Gastrocnemius medialis (tissue), 4 donors: Measurements from ENCODE around the gene CD34. TPM values are rescaled to one million over a fixed set of nuclear protein-coding genes. Genes with fewer than 3 reads are reported as not detected.

ENCODE experiments used
- ATAC-seq, 2 donors: fragments of 150-250 bp; one replicate each; pipeline ENCODE4 v1.9.1; 2016
- DNase-seq, 2 donors: peaks; one replicate each; pipeline ENCODE4 v3.0.0-alpha.2; 2019
- H3K27ac ChIP-seq, 4 donors: fragments of 200-600 bp; sonication (generic); 1 replicate in 1 of 4; 2 replicates in 3 of 4; pipeline ENCODE4 v1.5.1; 2016 to 2018; ENCODE audit warnings: mild to moderate bottlenecking in 2 of 4, moderate library complexity in 1 of 4
- H3K27me3 ChIP-seq, 3 donors: fragments of 200-600 bp; sonication (generic) in 2 of 3; 1 replicate in 1 of 3; 2 replicates in 2 of 3; pipeline versions ENCODE4 v1.5.1 to v1.6.0; 2016 to 2019; ENCODE audit warnings: mild to moderate bottlenecking in 1 of 3, moderate library complexity in 1 of 3
- H3K36me3 ChIP-seq, 2 donors: fragments of 200-600 bp; sonication (generic) in 1 of 2; one replicate each; pipeline ENCODE4 v1.5.1; 2017 to 2018
- H3K4me1 ChIP-seq, 2 donors: fragments of 200-600 bp; sonication (generic) in 1 of 2; one replicate each; pipeline ENCODE4 v1.5.1; 2016 to 2017; ENCODE audit warnings: mild to moderate bottlenecking in 2 of 2
- H3K4me3 ChIP-seq, 4 donors: fragments of 200-600 bp; sonication (generic) in 3 of 4; 1 replicate in 1 of 4; 2 replicates in 3 of 4; pipeline ENCODE4 v1.5.1; 2016 to 2019; ENCODE audit warnings: mild to moderate bottlenecking in 2 of 4
- H3K9me3 ChIP-seq, 3 donors: fragments of 200-600 bp; sonication (generic) in 2 of 3; 1 replicate in 1 of 3; 2 replicates in 2 of 3; pipeline ENCODE4 v1.5.1; 2016 to 2019
- POLR2A ChIP-seq, 2 donors: fragments of 450-650 bp; IDR thresholded peaks; one replicate each; pipeline ENCODE4 v1.6.1; 2017; ENCODE audit warnings: antibody characterized with exemption in 2 of 2, mild to moderate bottlenecking in 2 of 2, moderate library complexity in 2 of 2
- in situ Hi-C, 4 donors: fragments of 200-750 bp; cut with MboI; loops; one replicate each; pipeline versions ENCODE4 v1.15.0 to v1.8.0; 2017; ENCODE audit warnings: low sequenced_read_pairs in 4 of 4
- intact Hi-C: fragments of 100-400 bp; cut with DNase I; formaldehyde crosslinking; loops from one replicate; pipeline ENCODE4 v1.15.1; 2023; ENCODE audit warnings: low total_unique reads
- total RNA-seq, 4 donors: library from RNA; depleted of rRNA; stranded (reverse); fragments of >200 nt; gene quantifications; one replicate each; pipeline versions ENCODE4 v1.1.0 to v1.2.3, GENCODE V29; 2016
- TF ChIP-seq, protein P1 (sequence below), 5 experiments: fragments of 450-650 bp in 3 of 5; fragments of 200-600 bp in 2 of 5; sonication (generic) in 2 of 5; IDR thresholded peaks in 4 of 5; conservative IDR thresholded peaks in 1 of 5; 1 replicate in 4 of 5; 2 replicates in 1 of 5; pipeline ENCODE4 v1.5.1; 2016 to 2019; ENCODE audit warnings: antibody characterized with exemption in 5 of 5, mild to moderate bottlenecking in 3 of 5, moderate library complexity in 3 of 5

CD34 gene
- total RNA-seq, 4 donors from 2014 or later = 13.6 to 31.7 (median 20.7) TPM

GRCh38 chr1:207908107-207908734 lies 2.7 kb downstream of the CD34 start:
- in situ Hi-C loops (loop anchor here in 2 of 4 donors (10.0 kb wide), 1 partner anchor 47 kb away; no protein-coding TSS in a partner anchor), intact Hi-C loops (no loop called here)
- no peak for TF ChIP-seq POLR2A (IDR thresholded peaks at IDR 0.05)
- TF ChIP-seq, protein P1, sequence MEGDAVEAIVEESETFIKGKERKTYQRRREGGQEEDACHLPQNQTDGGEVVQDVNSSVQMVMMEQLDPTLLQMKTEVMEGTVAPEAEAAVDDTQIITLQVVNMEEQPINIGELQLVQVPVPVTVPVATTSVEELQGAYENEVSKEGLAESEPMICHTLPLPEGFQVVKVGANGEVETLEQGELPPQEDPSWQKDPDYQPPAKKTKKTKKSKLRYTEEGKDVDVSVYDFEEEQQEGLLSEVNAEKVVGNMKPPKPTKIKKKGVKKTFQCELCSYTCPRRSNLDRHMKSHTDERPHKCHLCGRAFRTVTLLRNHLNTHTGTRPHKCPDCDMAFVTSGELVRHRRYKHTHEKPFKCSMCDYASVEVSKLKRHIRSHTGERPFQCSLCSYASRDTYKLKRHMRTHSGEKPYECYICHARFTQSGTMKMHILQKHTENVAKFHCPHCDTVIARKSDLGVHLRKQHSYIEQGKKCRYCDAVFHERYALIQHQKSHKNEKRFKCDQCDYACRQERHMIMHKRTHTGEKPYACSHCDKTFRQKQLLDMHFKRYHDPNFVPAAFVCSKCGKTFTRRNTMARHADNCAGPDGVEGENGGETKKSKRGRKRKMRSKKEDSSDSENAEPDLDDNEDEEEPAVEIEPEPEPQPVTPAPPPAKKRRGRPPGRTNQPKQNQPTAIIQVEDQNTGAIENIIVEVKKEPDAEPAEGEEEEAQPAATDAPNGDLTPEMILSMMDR (IDR thresholded peaks at IDR 0.05 in 4 of 5, conservative IDR thresholded peaks at IDR 0.05 in 1 of 5) = peak in 1 of 5 experiments; percentile 23
- DNase-seq (peak in 1 of 2 donors; percentile 46), ATAC-seq (peak; percentile 22 to 52)
- Histone ChIP-seq H3K27me3 (peaks cover 0 to 20% (median 11%) of the 10 kb centered on the region in 3 donors), H3K27ac (peak overlapping the region; percentile 70 to 79 (median 74)), H3K36me3 (no peaks in the 10 kb centered on the region), H3K4me3 (peak overlapping the region; percentile 55 to 62 (median 59)), H3K4me1 (peaks cover 0 to 10% of the 10 kb centered on the region in 2 donors), H3K9me3 (no peaks in the 10 kb centered on the region)

GRCh38 chr1:207904391-207904790 lies 6.5 kb downstream of the CD34 start:
- DNase-seq (no peak), ATAC-seq (no peak)
- Histone ChIP-seq H3K27ac (peak overlapping the region; percentile 63 to 79 (median 74)), H3K36me3 (no peaks in the 10 kb centered on the region), H3K9me3 (no peaks in the 10 kb centered on the region), H3K4me3 (no peak overlapping the region), H3K27me3 (no peaks in the 10 kb centered on the region), H3K4me1 (peaks cover 0 to 14% of the 10 kb centered on the region in 2 donors)
- TF ChIP-seq, protein P1 (IDR thresholded peaks at IDR 0.05 in 4 of 5, conservative IDR thresholded peaks at IDR 0.05 in 1 of 5) = no peak
- TF ChIP-seq POLR2A (IDR thresholded peaks at IDR 0.05) = no peak
- intact Hi-C loops = no loop called here
- in situ Hi-C loops = loop anchor here in 3 of 4 donors (5.0 to 10.0 kb wide), 2 partner anchors 50 to 53 kb away; no protein-coding TSS in a partner anchor

DNA sequence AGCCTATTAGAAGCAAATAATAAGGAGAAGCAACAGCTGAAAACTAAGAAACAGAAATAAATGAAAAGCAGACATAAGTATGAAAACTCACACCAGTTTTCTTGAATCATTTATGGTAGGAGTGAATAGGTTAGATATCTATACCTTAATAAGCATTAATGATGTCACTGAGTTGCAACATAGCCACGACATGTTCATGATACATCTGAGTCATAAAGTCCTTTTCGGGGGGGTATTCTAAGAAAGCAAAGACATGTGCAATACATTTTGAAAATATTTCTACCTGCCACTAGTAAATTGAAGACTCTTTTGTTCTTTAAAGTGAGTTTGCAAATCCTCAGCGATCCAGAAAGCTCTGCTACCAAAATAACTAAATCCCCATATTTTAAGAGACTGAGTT lies 7.2 kb downstream of the CD34 start:
- peak overlapping the region; percentile 63 to 79 (median 74) for H3K27ac ChIP-seq
- H3K27me3 ChIP-seq = no peaks in the 10 kb centered on the region
- intact Hi-C loops = no loop called here
- ATAC-seq (no peak), DNase-seq (no peak)
- in situ Hi-C loops = loop anchor here in 3 of 4 donors (5.0 to 10.0 kb wide), 2 partner anchors 51 to 54 kb away; no protein-coding TSS in a partner anchor
- peaks cover 0 to 14% of the 10 kb centered on the region in 2 donors for H3K4me1 ChIP-seq
- TF ChIP-seq, protein P1 (IDR thresholded peaks at IDR 0.05 in 4 of 5, conservative IDR thresholded peaks at IDR 0.05 in 1 of 5) = no peak
- H3K9me3 ChIP-seq = no peaks in the 10 kb centered on the region
- H3K4me3 ChIP-seq = no peak overlapping the region
- no peaks in the 10 kb centered on the region for H3K36me3 ChIP-seq

DNA sequence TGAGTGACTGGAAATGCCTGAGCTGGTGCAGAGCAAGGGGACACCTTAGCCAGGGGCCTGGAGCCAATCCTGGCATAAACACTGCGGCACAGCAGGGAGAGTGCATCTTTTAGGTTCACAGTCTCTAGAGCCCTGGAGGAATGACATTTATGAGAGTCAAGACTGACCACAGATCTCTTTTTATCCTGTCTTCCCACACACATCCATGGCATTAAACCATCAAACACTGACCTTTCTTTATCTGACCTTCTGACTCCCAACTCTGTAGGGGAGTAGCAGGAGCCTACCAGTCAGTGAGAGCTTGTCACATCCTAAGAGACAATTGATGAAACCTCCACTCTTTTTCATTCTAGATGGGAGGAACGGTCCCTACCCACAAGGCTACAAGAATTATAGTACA lies 7.9 kb downstream of the CD34 start:
- Histone ChIP-seq H3K36me3 (no peaks in the 10 kb centered on the region), H3K4me1 (peaks cover 0 to 14% of the 10 kb centered on the region in 2 donors), H3K9me3 (no peaks in the 10 kb centered on the region), H3K27me3 (no peaks in the 10 kb centered on the region), H3K27ac (peak overlapping the region; percentile 63 to 79 (median 74)), H3K4me3 (no peak overlapping the region)
- TF ChIP-seq POLR2A (IDR thresholded peaks at IDR 0.05) = no peak
- TF ChIP-seq, protein P1 (IDR thresholded peaks at IDR 0.05 in 4 of 5, conservative IDR thresholded peaks at IDR 0.05 in 1 of 5) = no peak
- in situ Hi-C loops (loop anchor here in 3 of 4 donors (5.0 to 10.0 kb wide), 2 partner anchors 52 to 54 kb away; no protein-coding TSS in a partner anchor), intact Hi-C loops (no loop called here)
- ATAC-seq = no peak
- no peak for DNase-seq
